K562 (cell line): ENCODE data around the gene PNRC2. TPM values are rescaled to one million over a fixed set of nuclear protein-coding genes. Genes with fewer than 3 reads are reported as not detected.

Experiments used
- ATAC-seq: fragments of 200-7000 bp; cut with Tn5 transposase; 3 replicates; pipeline ENCODE4 v1.9.1; 2020; ENCODE audit warnings: moderate library complexity
- BruUV-seq: library from RNA; stranded (reverse); fragments of 400-500 nt; replicated peaks from 2 replicates; lab custom pipeline; 2021; lab: Mats Ljungman, UMichigan
- CTCF ChIA-PET: fragments of 300-600 bp; formaldehyde crosslinking; extraction: SDS; loops from one replicate; lab custom pipeline; 2021; ENCODE audit warnings: low intra/inter-chr PET ratio; lab: Yijun Ruan, JAX
- POLR2A ChIA-PET: fragments of 300-600, 350-650 bp; sonication (Branson Sonifier 250); formaldehyde crosslinking; extraction: SDS; loops from one replicate; lab custom pipeline; 2021; ENCODE audit warnings: antibody characterized with exemption, inconsistent platforms; lab: Yijun Ruan, JAX
- DNase-seq, 4 experiments: peaks; one replicate each; pipeline versions ENCODE4 v3.0.0 to v3.0.0-alpha.2; 2011 to 2018; ENCODE audit warnings: low spot score in 3 of 4, mixed read lengths in 3 of 4; ENCODE audit errors: extremely low read depth in 1 of 4
- FAIRE-seq: peaks from 2 replicates; lab custom pipeline; 2011; peaks lifted over from hg19 to GRCh38; lab: Jason Lieb, UNC
- H2AFZ ChIP-seq: 2 replicates; pipeline ENCODE4 v1.6.0; 2011; ENCODE audit warnings: low read depth, low read length, control low read depth, inconsistent platforms
- H3K27ac ChIP-seq: fragments of 200-600 bp; 3 replicates; pipeline ENCODE4 v1.8.0; 2011; ENCODE audit warnings: low read depth, mild to moderate bottlenecking, control low read depth, inconsistent platforms, low read length, moderate library complexity, mixed read lengths; ENCODE audit errors: extremely low read depth
- H3K27me3 ChIP-seq, 2 experiments: fragments of 300-600 bp in 1 of 2; 2 replicates in 1 of 2; 3 replicates in 1 of 2; pipeline versions ENCODE4 v1.6.0 to v1.8.0; 2011; ENCODE audit warnings: inconsistent platforms in 2 of 2, low read length in 2 of 2, mild to moderate bottlenecking in 1 of 2, mixed read lengths in 1 of 2, moderate library complexity in 1 of 2; ENCODE audit not compliant: control insufficient read depth in 2 of 2, insufficient read depth in 2 of 2
- H3K36me3 ChIP-seq: fragments of 300-600 bp; 3 replicates; pipeline ENCODE4 v1.8.0; 2011; ENCODE audit warnings: mild to moderate bottlenecking, low read length, inconsistent platforms; ENCODE audit not compliant: control insufficient read depth, insufficient read depth
- H3K4me1 ChIP-seq, 2 experiments: fragments of 200-600 bp in 1 of 2; replicated peaks in 1 of 2; 2 replicates in 1 of 2; 3 replicates in 1 of 2; pipeline versions ENCODE4 v1.5.1 to v1.8.0; 2011; ENCODE audit warnings: inconsistent platforms in 2 of 2, low read length in 2 of 2, mild to moderate bottlenecking in 1 of 2, mixed read lengths in 1 of 2, moderate library complexity in 1 of 2; ENCODE audit not compliant: control insufficient read depth in 2 of 2, insufficient read depth in 2 of 2
- H3K4me2 ChIP-seq: 2 replicates; pipeline ENCODE4 v1.6.1; 2011; ENCODE audit warnings: low read length, control low read depth, inconsistent platforms, mixed read lengths; ENCODE audit not compliant: insufficient read depth
- H3K4me3 ChIP-seq: fragments of 200-600 bp; sonication (generic), shearing (Covaris generic); 2 replicates; pipeline ENCODE4 v1.5.1; 2016; ENCODE audit warnings: control low read depth, inconsistent platforms
- H3K79me2 ChIP-seq: fragments of 200-600 bp; 3 replicates; pipeline ENCODE4 v1.8.0; 2011; ENCODE audit warnings: low read length, inconsistent platforms; ENCODE audit not compliant: control insufficient read depth, insufficient read depth
- H3K9ac ChIP-seq, 2 experiments: 2 replicates each; pipeline versions ENCODE4 v1.6.0 to v1.6.1; 2011; ENCODE audit warnings: low read depth in 2 of 2, low read length in 2 of 2, control low read depth in 1 of 2, inconsistent platforms in 1 of 2, mild to moderate bottlenecking in 1 of 2, mixed read lengths in 1 of 2; ENCODE audit not compliant: insufficient read depth in 1 of 2
- H3K9me1 ChIP-seq: one replicate; pipeline ENCODE4 v1.6.0; 2011; ENCODE audit warnings: inconsistent platforms, mild to moderate bottlenecking, low read length, moderate library complexity; ENCODE audit not compliant: control insufficient read depth, insufficient read depth
- H3K9me3 ChIP-seq: replicated peaks from 2 replicates; pipeline ENCODE4 v1.5.1; 2011; ENCODE audit warnings: low read depth, low read length, inconsistent platforms; ENCODE audit not compliant: control insufficient read depth, insufficient read depth
- H4K20me1 ChIP-seq: replicated peaks from 2 replicates; pipeline ENCODE4 v1.6.1; 2011; ENCODE audit warnings: low read length, inconsistent platforms, mixed read lengths; ENCODE audit not compliant: control insufficient read depth, insufficient read depth
- CBX2 ChIP-seq: fragments of 200-600 bp; sonication (generic); IDR thresholded peaks from one replicate; pipeline ENCODE4 v1.6.1; 2012; ENCODE audit warnings: mild to moderate bottlenecking, low read length, inconsistent platforms; ENCODE audit not compliant: insufficient read depth, poor library complexity, severe bottlenecking
- E2F8 ChIP-seq: fragments of 450-650 bp; IDR thresholded peaks from 2 replicates; pipeline ENCODE4 v1.7.1; 2018; ENCODE audit warnings: mild to moderate bottlenecking, low read depth; ENCODE audit not compliant: partially characterized antibody
- KHSRP ChIP-seq: fragments of 450-650 bp; IDR thresholded peaks from 2 replicates; pipeline ENCODE4 v1.6.1; 2017
- MBD1 ChIP-seq: fragments of 250-450 bp; sonication (Bioruptor Pico); IDR thresholded peaks from 2 replicates; pipeline ENCODE4 v1.8.0; 2022; ENCODE audit warnings: inconsistent platforms
- MCM2 ChIP-seq: fragments of 450-650 bp; IDR thresholded peaks from 2 replicates; pipeline ENCODE4 v1.6.1; 2017; ENCODE audit warnings: low read depth, mild to moderate bottlenecking
- MEF2D ChIP-seq: conservative IDR thresholded peaks from 2 replicates; pipeline ENCODE4 v1.6.1; 2016; ENCODE audit warnings: low read depth, missing genetic modification characterization, missing compliant biosample characterization
- PHB ChIP-seq: fragments of 250-450 bp; sonication (Bioruptor Pico); IDR thresholded peaks from 2 replicates; pipeline ENCODE4 v1.5.0; 2021
- PREB ChIP-seq: sonication (generic); formaldehyde crosslinking; IDR thresholded peaks from 2 replicates; pipeline ENCODE4 v1.8.1; 2023; ENCODE audit warnings: mild to moderate bottlenecking, missing genetic modification reagents
- RBM15 ChIP-seq: fragments of 200-400 bp; formaldehyde crosslinking; IDR thresholded peaks from 2 replicates; pipeline ENCODE4 v1.6.1; 2018; ENCODE audit warnings: mild to moderate bottlenecking, low read length, moderate library complexity; ENCODE audit not compliant: insufficient read depth
- ZNF133 ChIP-seq: fragments of 250-450 bp; sonication (Bioruptor Pico); IDR thresholded peaks from 2 replicates; pipeline ENCODE4 v1.4.0; 2020; ENCODE audit warnings: mild to moderate bottlenecking
- ZNF282 ChIP-seq: sonication (generic); formaldehyde crosslinking; IDR thresholded peaks from 2 replicates; pipeline ENCODE4 v1.8.1; 2023; ENCODE audit warnings: missing genetic modification reagents
- in situ Hi-C: fragments of 300-500 bp; cut with MboI; formaldehyde crosslinking; loops from 4 replicates; pipeline ENCODE4 v1.15.0; 2018; ENCODE audit warnings: inconsistent platforms, mixed read lengths
- intact Hi-C: fragments of 100-400 bp; cut with micrococcal nuclease; formaldehyde crosslinking; loops from 2 replicates; pipeline ENCODE4 v1.14.2; 2022
- polyA plus RNA-seq, 8 experiments: library from polyadenylated mRNA; depleted of rRNA in 4 of 8; stranded (reverse) in 5 of 8; unstranded in 3 of 8; fragments of >200 nt; fragmentation: Nextera tagmentation in 2 of 8; fragmentation: Illumina TruSeq in 1 of 8; extraction: Ambion mirVana in 2 of 8; extraction: Trizol in 1 of 8; gene quantifications; 2 replicates each; pipeline versions ENCODE4 v1.2.1 to v1.2.3, GENCODE V29; 2011 to 2014; ENCODE audit warnings: inconsistent platforms in 1 of 8, missing spikeins in 1 of 8
- total RNA-seq, 7 experiments: library from RNA; depleted of rRNA in 6 of 7; stranded (reverse); fragments of >200 nt in 6 of 7; fragmentation: Illumina TruSeq in 2 of 7; extraction: Trizol in 2 of 7; gene quantifications; 2 replicates each; pipeline versions ENCODE4 v1.2.1 to v1.2.3, GENCODE V29; 2011 to 2021; ENCODE audit warnings: low replicate concordance in 1 of 7

The PNRC2 gene
- total and polyA plus RNA-seq, 9 of the 15 experiments (the other 6 are each of a cell fraction or from before 2014, with no cell fraction given): 127 to 303 (median 203) TPM

GRCh38 chr1:23947366-23947765 lies 12.3 kb upstream of the PNRC2 start:
- H3K9me3 ChIP-seq: peaks cover 2% of the 10 kb centered on the region; the same call in 1 of the 2 replicates
- intact Hi-C loops: loop anchor here (5.0 kb wide), 1 partner anchor 165 kb away; the partner anchor contains the start of gene MYOM3
- no peaks in the 10 kb centered on the region for H3K79me2 ChIP-seq
- ChIA-PET CTCF (no interaction called here), POLR2A (interaction anchor here (1.3 kb wide), 1 partner anchor 12 kb away, joined by 5 read pairs; the partner anchor contains the start of gene PNRC2)
- no peak overlapping the region for H3K9ac ChIP-seq
- DNase-seq (no peak), ATAC-seq (no peak), FAIRE-seq (no peak)
- no peak overlapping the region for H2AFZ ChIP-seq
- no peak for TF ChIP-seq MEF2D
- TF ChIP-seq MBD1 (CRISPR knock-in tag): no peak
- TF ChIP-seq MCM2: no peak
- no peak for TF ChIP-seq PHB (CRISPR knock-in tag)
- no peak for TF ChIP-seq ZNF133 (CRISPR knock-in tag)
- no peak for TF ChIP-seq E2F8
- TF ChIP-seq CBX2: no peak
- no peak for TF ChIP-seq PREB
- no peak for TF ChIP-seq RBM15
- no peak for TF ChIP-seq ZNF282
- TF ChIP-seq KHSRP: no peak
- no peaks in the 10 kb centered on the region for H4K20me1 ChIP-seq
- H3K36me3 ChIP-seq: no peaks in the 10 kb centered on the region
- no peak overlapping the region for H3K27ac ChIP-seq
- H3K27me3 ChIP-seq: 0 out of 5 replicates have a peak, but pooled peaks cover 0 to 4% of the 10 kb centered on the region in 2 experiments
- no peak overlapping the region for H3K4me3 ChIP-seq
- H3K4me2 ChIP-seq: no peak overlapping the region
- no peaks in the 10 kb centered on the region for H3K4me1 ChIP-seq
- no TSS peak for BruUV-seq
- H3K9me1 ChIP-seq: no peaks in the 10 kb centered on the region
- in situ Hi-C loops: no loop called here
